A549 (cell line): ENCODE measurements around the gene ERMARD. TPM values are rescaled to one million over a fixed set of nuclear protein-coding genes. Genes with fewer than 3 reads are reported as not detected.

Source experiments
- ATAC-seq, 2 experiments: fragments of 200-7000 bp in 1 of 2; fragments of >200 bp in 1 of 2; cut with Nextera tagmentation in 1 of 2; cut with Tn5 transposase in 1 of 2; 3 replicates each; pipeline versions ENCODE4 v1.8.0 to v1.9.1; 2018 to 2020; ENCODE audit warnings: mild to moderate bottlenecking in 1 of 2, moderate library complexity in 1 of 2
- CTCF ChIA-PET: fragments of 300-600 bp; sonication (Branson Sonifier 250); formaldehyde crosslinking; extraction: SDS; loops from one replicate; lab custom pipeline; 2021; ENCODE audit warnings: antibody characterized with exemption, inconsistent platforms; lab: Yijun Ruan, JAX
- POLR2A ChIA-PET: fragments of 350-600 bp; formaldehyde crosslinking; extraction: SDS; loops from one replicate; lab custom pipeline; 2021; ENCODE audit warnings: antibody characterized with exemption, inconsistent platforms; lab: Yijun Ruan, JAX
- DNase-seq, 2 experiments: peaks; one replicate each; pipeline versions ENCODE4 v3.0.0 to v3.0.0-alpha.2; 2011 to 2016; ENCODE audit warnings: low read depth in 1 of 2, low spot score in 1 of 2
- FAIRE-seq: peaks from 2 replicates; lab custom pipeline; 2011; peaks lifted over from hg19 to GRCh38; lab: Jason Lieb, UNC
- H3K27ac ChIP-seq, 2 experiments: fragments of >200 bp; sonication (Bioruptor Twin); formaldehyde crosslinking; 3 replicates each; pipeline ENCODE4 v1.5.1; 2016 to 2017
- H3K4me1 ChIP-seq: fragments of >200 bp; sonication (Bioruptor Twin); formaldehyde crosslinking; 3 replicates; pipeline ENCODE4 v1.6.1; 2016
- H3K4me2 ChIP-seq: fragments of >200 bp; sonication (Bioruptor Twin); formaldehyde crosslinking; 3 replicates; pipeline ENCODE4 v1.6.1; 2016
- H3K4me3 ChIP-seq: fragments of >200 bp; sonication (Bioruptor Twin); formaldehyde crosslinking; 3 replicates; pipeline ENCODE4 v1.5.1; 2016
- H3K9me3 ChIP-seq: fragments of >200 bp; sonication (Bioruptor Twin); formaldehyde crosslinking; 3 replicates; pipeline ENCODE4 v1.6.1; 2016
- CBX2 ChIP-seq: fragments of 200-600 bp; sonication (generic); IDR thresholded peaks from 2 replicates; pipeline ENCODE4 v1.6.1; 2016; ENCODE audit warnings: low read depth, mild to moderate bottlenecking, borderline replicate concordance
- CBX8 ChIP-seq: fragments of 200-600 bp; sonication (generic); IDR thresholded peaks from 2 replicates; pipeline ENCODE4 v1.6.1; 2016
- CHD4 ChIP-seq: fragments of 200-600 bp; sonication (generic); IDR thresholded peaks from 2 replicates; pipeline ENCODE4 v1.6.1; 2016; ENCODE audit warnings: antibody characterized with exemption, mild to moderate bottlenecking, borderline replicate concordance
- EHF ChIP-seq: fragments of 250-450 bp; sonication (Bioruptor Pico); IDR thresholded peaks from 2 replicates; pipeline ENCODE4 v1.5.0; 2020; ENCODE audit warnings: mild to moderate bottlenecking
- EP300 ChIP-seq, 2 experiments: fragments of >200 bp; sonication (Bioruptor Twin); formaldehyde crosslinking; IDR thresholded peaks; 2 replicates in 1 of 2; 3 replicates in 1 of 2; pipeline ENCODE4 v1.6.1; 2016 to 2017
- ESRRA ChIP-seq: fragments of 150-350 bp; IDR thresholded peaks from 2 replicates; pipeline ENCODE4 v1.6.1; 2014; ENCODE audit warnings: mild to moderate bottlenecking, low read length, borderline replicate concordance
- GATA3 ChIP-seq: IDR thresholded peaks from 2 replicates; pipeline ENCODE4 v1.6.1; 2012; ENCODE audit warnings: borderline replicate concordance
- HDAC2 ChIP-seq: fragments of 200-600 bp; sonication (generic); IDR thresholded peaks from 2 replicates; pipeline ENCODE4 v1.6.1; 2016
- HEYL ChIP-seq: fragments of 250-450 bp; sonication (Bioruptor Pico); IDR thresholded peaks from 2 replicates; pipeline ENCODE4 v1.8.0; 2021; ENCODE audit warnings: mild to moderate bottlenecking, moderate library complexity
- HOXB5 ChIP-seq: fragments of 250-450 bp; sonication (Bioruptor Pico); IDR thresholded peaks from 2 replicates; pipeline ENCODE4 v1.5.0; 2020; ENCODE audit warnings: mild to moderate bottlenecking, moderate library complexity
- KDM1A ChIP-seq: fragments of 200-600 bp; sonication (generic); IDR thresholded peaks from 2 replicates; pipeline ENCODE4 v1.6.1; 2016; ENCODE audit warnings: low read depth, mild to moderate bottlenecking
- KDM5A ChIP-seq: fragments of 200-600 bp; sonication (generic); IDR thresholded peaks from 2 replicates; pipeline ENCODE4 v1.6.1; 2016; ENCODE audit warnings: antibody characterized with exemption, mild to moderate bottlenecking
- MYC ChIP-seq: IDR thresholded peaks from 2 replicates; pipeline ENCODE4 v1.6.1; 2012; ENCODE audit warnings: mild to moderate bottlenecking, inconsistent platforms, low read length, improper control_type of control experiment, borderline replicate concordance
- PHF8 ChIP-seq: fragments of 200-600 bp; sonication (generic); IDR thresholded peaks from 2 replicates; pipeline ENCODE4 v1.6.1; 2016; ENCODE audit warnings: low read depth, mild to moderate bottlenecking, antibody characterized with exemption, moderate library complexity, borderline replicate concordance
- RARB ChIP-seq: fragments of 250-450 bp; sonication (Bioruptor Pico); IDR thresholded peaks from 2 replicates; pipeline ENCODE4 v1.8.0; 2021; ENCODE audit warnings: mild to moderate bottlenecking, moderate library complexity
- RCOR1 ChIP-seq: fragments of 150-350 bp; IDR thresholded peaks from 2 replicates; pipeline ENCODE4 v1.6.1; 2014; ENCODE audit warnings: antibody characterized with exemption, low read length, low read depth
- RFX5 ChIP-seq: fragments of 450-650 bp; IDR thresholded peaks from 2 replicates; pipeline ENCODE4 v1.7.1; 2014; ENCODE audit warnings: antibody characterized with exemption, mild to moderate bottlenecking, moderate library complexity
- SMC3 ChIP-seq: fragments of >200 bp; sonication (Bioruptor Twin); formaldehyde crosslinking; IDR thresholded peaks from 3 replicates; pipeline ENCODE4 v1.6.1; 2018; ENCODE audit warnings: inconsistent platforms
- TFCP2L1 ChIP-seq: fragments of 250-450 bp; sonication (Bioruptor Pico); IDR thresholded peaks from 2 replicates; pipeline ENCODE4 v1.5.0; 2021; ENCODE audit warnings: mild to moderate bottlenecking
- ZC3H11A ChIP-seq: fragments of 450-650 bp; IDR thresholded peaks from 2 replicates; pipeline ENCODE4 v1.6.1; 2014; ENCODE audit warnings: antibody characterized with exemption, mild to moderate bottlenecking
- ZFP36 ChIP-seq: fragments of 450-650 bp; IDR thresholded peaks from 2 replicates; pipeline ENCODE4 v1.6.1; 2014; ENCODE audit warnings: borderline replicate concordance; ENCODE audit not compliant: partially characterized antibody
- WGBS: methylation state at CpG from one replicate; pipeline ENCODE4 v1.1.6; 2017; ENCODE audit errors: missing lambda C conversion rate; 5-methylcytosine and 5-hydroxymethylcytosine counted together
- polyA plus RNA-seq, 4 experiments: library from polyadenylated mRNA; depleted of rRNA in 3 of 4; stranded (reverse); fragments of >200 nt; fragmentation: RNase III in 1 of 4; extraction: RNeasy Plus Mini Kit Qiagen cat#74134 plus additional on column Dnase treatment in 1 of 4; gene quantifications; 2 replicates in 3 of 4; 3 replicates in 1 of 4; pipeline ENCODE4 v1.2.3, GENCODE V29; 2011 to 2017
- TF ChIP-seq, protein P1 (sequence below): fragments of >200 bp; sonication (Bioruptor Twin); formaldehyde crosslinking; IDR thresholded peaks from 3 replicates; pipeline ENCODE4 v1.6.1; 2016
- TF ChIP-seq, protein P2 (sequence below): fragments of 250-450 bp; sonication (Bioruptor Pico); IDR thresholded peaks from 2 replicates; pipeline ENCODE4 v1.5.0; 2020; ENCODE audit warnings: low read depth, mild to moderate bottlenecking, moderate library complexity
- TF ChIP-seq, protein P3 (sequence below): fragments of 200-600 bp; sonication (generic); IDR thresholded peaks from 2 replicates; pipeline ENCODE4 v1.6.1; 2016; ENCODE audit warnings: antibody characterized with exemption, mild to moderate bottlenecking, moderate library complexity
- TF ChIP-seq, protein P4 (sequence below): fragments of 150-350 bp; IDR thresholded peaks from 2 replicates; pipeline ENCODE4 v1.6.1; 2014; ENCODE audit warnings: low read depth, mild to moderate bottlenecking, low read length
- TF ChIP-seq, protein P5 (sequence below): IDR thresholded peaks from 2 replicates; pipeline ENCODE4 v1.6.1; 2012; ENCODE audit warnings: low read depth, borderline replicate concordance

The ERMARD gene
- polyA plus RNA-seq, 2 of the 4 experiments (the other 2 are of a cell fraction), result 8.5 to 22.5 TPM

DNA sequence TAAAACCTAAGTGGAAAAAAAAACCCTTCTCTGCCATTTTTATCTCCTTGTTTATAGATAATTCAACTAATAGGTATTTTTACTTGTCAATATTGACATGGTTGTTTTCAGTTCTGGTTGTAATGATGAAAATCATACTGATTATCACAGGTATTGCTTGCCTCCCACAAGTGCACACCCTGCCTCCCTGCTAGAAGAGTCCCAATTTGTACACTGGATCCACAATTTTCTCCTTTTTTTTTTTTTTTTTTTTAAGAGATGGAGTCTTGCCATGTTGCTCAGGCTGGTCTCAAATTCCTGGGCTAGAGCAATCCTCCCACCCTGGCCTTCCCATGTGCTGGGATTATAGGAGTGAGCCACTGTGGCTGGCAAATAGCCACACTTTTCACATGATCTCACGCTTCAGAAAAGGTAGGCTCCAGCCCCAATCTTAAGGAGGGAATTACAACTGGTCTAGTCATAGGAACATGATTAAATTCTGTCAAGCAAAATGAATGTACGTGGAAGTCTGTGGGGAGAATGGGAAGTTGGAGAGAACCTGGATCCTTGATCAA lies 12.4 kb upstream of the ERMARD start:
- ATAC-seq, result no peak
- FAIRE-seq, result no peak
- H3K4me1 ChIP-seq, result no peaks in the 10 kb centered on the region
- H3K4me3 ChIP-seq, result no peak overlapping the region
- no peak for TF ChIP-seq ESRRA
- TF ChIP-seq, protein P1, sequence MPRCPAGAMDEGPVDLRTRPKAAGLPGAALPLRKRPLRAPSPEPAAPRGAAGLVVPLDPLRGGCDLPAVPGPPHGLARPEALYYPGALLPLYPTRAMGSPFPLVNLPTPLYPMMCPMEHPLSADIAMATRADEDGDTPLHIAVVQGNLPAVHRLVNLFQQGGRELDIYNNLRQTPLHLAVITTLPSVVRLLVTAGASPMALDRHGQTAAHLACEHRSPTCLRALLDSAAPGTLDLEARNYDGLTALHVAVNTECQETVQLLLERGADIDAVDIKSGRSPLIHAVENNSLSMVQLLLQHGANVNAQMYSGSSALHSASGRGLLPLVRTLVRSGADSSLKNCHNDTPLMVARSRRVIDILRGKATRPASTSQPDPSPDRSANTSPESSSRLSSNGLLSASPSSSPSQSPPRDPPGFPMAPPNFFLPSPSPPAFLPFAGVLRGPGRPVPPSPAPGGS, result no peak
- no peak for TF ChIP-seq KDM5A
- no peak for TF ChIP-seq EHF (CRISPR knock-in tag)
- no peak for TF ChIP-seq HOXB5 (CRISPR knock-in tag)
- no peak for TF ChIP-seq CHD4
- TF ChIP-seq HEYL (CRISPR knock-in tag), result no peak
- TF ChIP-seq, all 56 proteins: peak for 0
- H3K27ac ChIP-seq, result no peak overlapping the region
- WGBS, result 76% methylated on average over 2 of the region's 2 CpGs
- DNase-seq, result no peak
- ChIA-PET POLR2A (no interaction called here), CTCF (no interaction called here)
- no peak overlapping the region for H3K4me2 ChIP-seq
- H3K9me3 ChIP-seq, result no peaks in the 10 kb centered on the region

DNA sequence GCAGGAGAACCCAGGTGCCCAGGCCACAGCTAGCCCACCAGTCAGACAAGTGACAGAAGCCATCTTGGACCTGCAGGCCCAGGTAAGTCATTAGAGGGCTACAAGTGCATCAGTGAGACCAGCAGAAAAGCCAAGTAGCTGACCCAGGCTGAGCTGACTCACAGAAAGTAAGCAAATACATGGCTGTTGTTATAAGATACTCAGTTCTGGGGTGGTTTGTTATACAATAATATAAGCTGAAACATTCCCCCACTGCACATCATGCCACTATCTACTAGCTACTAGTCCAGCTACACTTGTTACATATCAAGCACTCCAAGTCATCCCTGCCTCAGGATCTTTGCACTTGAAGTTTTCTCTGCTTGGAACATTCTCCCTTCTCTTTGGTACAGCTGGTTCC lies 10.1 kb upstream of the ERMARD start:
- no peaks in the 10 kb centered on the region for H3K4me1 ChIP-seq
- H3K4me2 ChIP-seq, result no peak overlapping the region
- no peak overlapping the region for H3K4me3 ChIP-seq
- DNase-seq (no peak), FAIRE-seq (no peak), ATAC-seq (no peak)
- H3K27ac ChIP-seq, result no peak overlapping the region
- POLR2A ChIA-PET, result interaction anchor here (1.1 kb wide), 1 partner anchor 16 kb away, joined by 3 read pairs; no protein-coding TSS in a partner anchor
- no peaks in the 10 kb centered on the region for H3K9me3 ChIP-seq
- CTCF ChIA-PET, result no interaction called here
- TF ChIP-seq SMC3 (no peak), MYC (no peak), EP300 (IDR thresholded peaks at IDR 0.05) (no peak), RARB (no peak)
- TF ChIP-seq, protein P2, sequence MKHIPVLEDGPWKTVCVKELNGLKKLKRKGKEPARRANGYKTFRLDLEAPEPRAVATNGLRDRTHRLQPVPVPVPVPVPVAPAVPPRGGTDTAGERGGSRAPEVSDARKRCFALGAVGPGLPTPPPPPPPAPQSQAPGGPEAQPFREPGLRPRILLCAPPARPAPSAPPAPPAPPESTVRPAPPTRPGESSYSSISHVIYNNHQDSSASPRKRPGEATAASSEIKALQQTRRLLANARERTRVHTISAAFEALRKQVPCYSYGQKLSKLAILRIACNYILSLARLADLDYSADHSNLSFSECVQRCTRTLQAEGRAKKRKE (CRISPR knock-in tag), result no peak
- TF ChIP-seq, protein P3, sequence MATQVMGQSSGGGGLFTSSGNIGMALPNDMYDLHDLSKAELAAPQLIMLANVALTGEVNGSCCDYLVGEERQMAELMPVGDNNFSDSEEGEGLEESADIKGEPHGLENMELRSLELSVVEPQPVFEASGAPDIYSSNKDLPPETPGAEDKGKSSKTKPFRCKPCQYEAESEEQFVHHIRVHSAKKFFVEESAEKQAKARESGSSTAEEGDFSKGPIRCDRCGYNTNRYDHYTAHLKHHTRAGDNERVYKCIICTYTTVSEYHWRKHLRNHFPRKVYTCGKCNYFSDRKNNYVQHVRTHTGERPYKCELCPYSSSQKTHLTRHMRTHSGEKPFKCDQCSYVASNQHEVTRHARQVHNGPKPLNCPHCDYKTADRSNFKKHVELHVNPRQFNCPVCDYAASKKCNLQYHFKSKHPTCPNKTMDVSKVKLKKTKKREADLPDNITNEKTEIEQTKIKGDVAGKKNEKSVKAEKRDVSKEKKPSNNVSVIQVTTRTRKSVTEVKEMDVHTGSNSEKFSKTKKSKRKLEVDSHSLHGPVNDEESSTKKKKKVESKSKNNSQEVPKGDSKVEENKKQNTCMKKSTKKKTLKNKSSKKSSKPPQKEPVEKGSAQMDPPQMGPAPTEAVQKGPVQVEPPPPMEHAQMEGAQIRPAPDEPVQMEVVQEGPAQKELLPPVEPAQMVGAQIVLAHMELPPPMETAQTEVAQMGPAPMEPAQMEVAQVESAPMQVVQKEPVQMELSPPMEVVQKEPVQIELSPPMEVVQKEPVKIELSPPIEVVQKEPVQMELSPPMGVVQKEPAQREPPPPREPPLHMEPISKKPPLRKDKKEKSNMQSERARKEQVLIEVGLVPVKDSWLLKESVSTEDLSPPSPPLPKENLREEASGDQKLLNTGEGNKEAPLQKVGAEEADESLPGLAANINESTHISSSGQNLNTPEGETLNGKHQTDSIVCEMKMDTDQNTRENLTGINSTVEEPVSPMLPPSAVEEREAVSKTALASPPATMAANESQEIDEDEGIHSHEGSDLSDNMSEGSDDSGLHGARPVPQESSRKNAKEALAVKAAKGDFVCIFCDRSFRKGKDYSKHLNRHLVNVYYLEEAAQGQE, result no peak

DNA sequence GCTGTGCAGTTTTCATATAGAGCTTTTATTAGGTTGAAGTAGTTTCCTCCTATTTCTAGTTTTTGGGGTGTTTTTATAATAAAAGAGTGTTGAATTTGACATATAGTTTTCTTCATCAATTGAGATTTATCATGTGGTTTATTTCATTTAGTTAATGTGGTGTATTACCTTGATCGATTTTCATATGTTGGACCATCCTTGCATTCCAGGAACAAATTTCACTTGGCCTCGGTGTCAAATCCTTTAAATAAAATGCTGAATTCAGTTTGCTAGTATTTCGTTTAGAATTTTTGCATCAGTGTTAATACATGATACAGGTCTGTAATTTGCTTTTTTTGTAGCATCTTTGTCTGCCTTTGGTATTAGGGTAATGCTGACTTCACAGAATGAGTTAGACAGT lies 6.0 kb upstream of the ERMARD start:
- no peak for ATAC-seq
- CTCF ChIA-PET, result no interaction called here
- no peak for TF ChIP-seq HDAC2
- TF ChIP-seq, protein P1, result no peak
- TF ChIP-seq KDM1A, result no peak
- no peak for TF ChIP-seq RCOR1
- TF ChIP-seq CBX8, result no peak
- TF ChIP-seq PHF8, result no peak
- TF ChIP-seq, protein P4, sequence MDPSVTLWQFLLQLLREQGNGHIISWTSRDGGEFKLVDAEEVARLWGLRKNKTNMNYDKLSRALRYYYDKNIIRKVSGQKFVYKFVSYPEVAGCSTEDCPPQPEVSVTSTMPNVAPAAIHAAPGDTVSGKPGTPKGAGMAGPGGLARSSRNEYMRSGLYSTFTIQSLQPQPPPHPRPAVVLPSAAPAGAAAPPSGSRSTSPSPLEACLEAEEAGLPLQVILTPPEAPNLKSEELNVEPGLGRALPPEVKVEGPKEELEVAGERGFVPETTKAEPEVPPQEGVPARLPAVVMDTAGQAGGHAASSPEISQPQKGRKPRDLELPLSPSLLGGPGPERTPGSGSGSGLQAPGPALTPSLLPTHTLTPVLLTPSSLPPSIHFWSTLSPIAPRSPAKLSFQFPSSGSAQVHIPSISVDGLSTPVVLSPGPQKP, result no peak
- TF ChIP-seq CBX2, result no peak
- no peak for TF ChIP-seq TFCP2L1 (CRISPR knock-in tag)
- no peak for TF ChIP-seq KDM5A
- TF ChIP-seq ZFP36, result no peak
- TF ChIP-seq GATA3, result no peak
- TF ChIP-seq ZC3H11A, result no peak
- no peak for TF ChIP-seq RFX5
- TF ChIP-seq SMC3, result no peak
- TF ChIP-seq, protein P5, sequence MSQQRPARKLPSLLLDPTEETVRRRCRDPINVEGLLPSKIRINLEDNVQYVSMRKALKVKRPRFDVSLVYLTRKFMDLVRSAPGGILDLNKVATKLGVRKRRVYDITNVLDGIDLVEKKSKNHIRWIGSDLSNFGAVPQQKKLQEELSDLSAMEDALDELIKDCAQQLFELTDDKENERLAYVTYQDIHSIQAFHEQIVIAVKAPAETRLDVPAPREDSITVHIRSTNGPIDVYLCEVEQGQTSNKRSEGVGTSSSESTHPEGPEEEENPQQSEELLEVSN, result no peak

More for the DNA sequence above, 6.0 kb upstream of the ERMARD start:
- POLR2A ChIA-PET, result no interaction called here
- Histone ChIP-seq H3K4me1 (peaks cover 6% of the 10 kb centered on the region; the same call in 1 of the 3 replicates), H3K9me3 (no peaks in the 10 kb centered on the region), H3K4me3 (no peak overlapping the region), H3K4me2 (no peak overlapping the region), H3K27ac (no peak overlapping the region)
- FAIRE-seq, result no peak
- no peak for DNase-seq
- 48% methylated on average over 3 of the region's 3 CpGs for WGBS
